B cell (primary cell): ENCODE data around the gene STX8. TPM values are rescaled to one million over a fixed set of nuclear protein-coding genes. Genes with fewer than 3 reads are reported as not detected.

Experiments used
- ATAC-seq: fragments of 200-7000 bp; cut with Tn5 transposase; one replicate; pipeline ENCODE4 v1.10.0; 2021; ENCODE audit warnings: low read depth, mild to moderate bottlenecking, moderate number of reproducible peaks, moderate library complexity
- CTCF ChIA-PET: fragments of 350-600 bp; sonication (Branson Sonifier 250); formaldehyde crosslinking; loops from one replicate; lab custom pipeline; 2021; ENCODE audit warnings: antibody characterized with exemption, inconsistent platforms; lab: Charles Lee
- POLR2A ChIA-PET: fragments of 350-600 bp; sonication (Branson Sonifier 250); formaldehyde crosslinking; loops from one replicate; lab custom pipeline; 2021; ENCODE audit warnings: antibody characterized with exemption; lab: Charles Lee
- DNase-seq: peaks from one replicate; pipeline ENCODE4 v3.0.0; 2013
- H2AFZ ChIP-seq: 2 replicates; pipeline ENCODE4 v1.6.1; 2012; ENCODE audit warnings: mild to moderate bottlenecking, low read depth, low read length; ENCODE audit not compliant: insufficient read depth, poor library complexity, severe bottlenecking
- H3K27ac ChIP-seq, 2 donors: 1 replicate in 1 of 2; 2 replicates in 1 of 2; pipeline ENCODE4 v1.5.1; 2012 to 2013; ENCODE audit warnings: low read length in 2 of 2, mild to moderate bottlenecking in 2 of 2, moderate library complexity in 1 of 2
- H3K27me3 ChIP-seq, 4 experiments: fragments of 200-600 bp in 1 of 4; sonication (generic) in 1 of 4; replicated peaks in 1 of 4; 1 replicate in 2 of 4; 2 replicates in 2 of 4; pipeline versions ENCODE4 v1.6.1 to v1.7.0; 2013 to 2016; ENCODE audit warnings: low read length in 3 of 4, mild to moderate bottlenecking in 2 of 4, mixed read lengths in 1 of 4, moderate library complexity in 1 of 4; ENCODE audit not compliant: insufficient read depth in 4 of 4, control insufficient read depth in 3 of 4; ENCODE audit errors: control extremely low read depth in 1 of 4
- H3K36me3 ChIP-seq, 2 experiments: replicated peaks in 1 of 2; 1 replicate in 1 of 2; 2 replicates in 1 of 2; pipeline versions ENCODE4 v1.6.1 to v1.7.1; 2013; ENCODE audit warnings: low read length in 1 of 2; ENCODE audit not compliant: insufficient read depth in 2 of 2, control insufficient read depth in 1 of 2; ENCODE audit errors: control extremely low read depth in 1 of 2, extremely low read depth in 1 of 2
- H3K4me1 ChIP-seq, 2 donors: fragments of 200-600 bp in 1 of 2; sonication (generic) in 1 of 2; 1 replicate in 1 of 2; 2 replicates in 1 of 2; pipeline versions ENCODE4 v1.5.1 to v1.6.1; 2013 to 2017; ENCODE audit warnings: low read length in 2 of 2; ENCODE audit not compliant: control insufficient read depth in 2 of 2, insufficient read depth in 2 of 2
- H3K4me2 ChIP-seq: replicated peaks from 2 replicates; pipeline ENCODE3; 2012; ENCODE audit warnings: mild to moderate bottlenecking, low read depth, low read length; ENCODE audit not compliant: poor library complexity, severe bottlenecking
- H3K4me3 ChIP-seq, 5 experiments: fragments of 200-600 bp in 1 of 5; sonication (generic) in 1 of 5; 1 replicate in 3 of 5; 2 replicates in 2 of 5; pipeline versions ENCODE4 v1.5.1 to v1.7.0; 2011 to 2016; ENCODE audit warnings: low read length in 4 of 5, mild to moderate bottlenecking in 4 of 5, low read depth in 2 of 5, control low read depth in 1 of 5, moderate library complexity in 1 of 5; ENCODE audit not compliant: insufficient read depth in 1 of 5; ENCODE audit errors: control extremely low read depth in 1 of 5, extremely low read depth in 1 of 5
- H3K79me2 ChIP-seq: fragments of 200-600 bp; sonication (generic); one replicate; pipeline ENCODE4 v1.6.0; 2016; ENCODE audit warnings: low read length; ENCODE audit not compliant: control insufficient read depth, insufficient read depth
- H3K9ac ChIP-seq: fragments of 200-600 bp; sonication (generic); 2 replicates; pipeline ENCODE4 v1.6.1; 2017; ENCODE audit warnings: mild to moderate bottlenecking, low read length, moderate library complexity
- H3K9me3 ChIP-seq, 3 donors: one replicate each; pipeline versions ENCODE4 v1.6.1 to v1.7.1; 2013; ENCODE audit warnings: low read length in 2 of 3; ENCODE audit not compliant: control insufficient read depth in 2 of 3, insufficient read depth in 1 of 3; ENCODE audit errors: control extremely low read depth in 1 of 3
- H4K20me1 ChIP-seq: 2 replicates; pipeline ENCODE4 v1.6.0; 2012; ENCODE audit warnings: mild to moderate bottlenecking, low read length; ENCODE audit not compliant: insufficient read depth, control insufficient read depth, poor library complexity, severe bottlenecking
- H3K27ac Mint-ChIP-seq: one replicate; pipeline ENCODE4 v1.8.0; 2021; ENCODE audit warnings: mixed read lengths
- H3K27me3 Mint-ChIP-seq: one replicate; pipeline ENCODE4 v1.8.0; 2021; ENCODE audit warnings: mixed read lengths
- H3K4me1 Mint-ChIP-seq: one replicate; pipeline ENCODE4 v1.8.0; 2021; ENCODE audit warnings: mixed read lengths
- H3K4me3 Mint-ChIP-seq: one replicate; pipeline ENCODE4 v1.8.0; 2021; ENCODE audit warnings: mixed read lengths
- H3K9me3 Mint-ChIP-seq: one replicate; pipeline ENCODE4 v1.8.0; 2022; ENCODE audit warnings: mixed read lengths; ENCODE audit not compliant: insufficient read depth
- EZH2 ChIP-seq: IDR thresholded peaks from 2 replicates; pipeline ENCODE4 v1.6.1; 2012; ENCODE audit warnings: borderline replicate concordance, low read depth, mild to moderate bottlenecking, moderate library complexity, low read length; ENCODE audit not compliant: insufficient read depth, poor library complexity, severe bottlenecking
- WGBS: methylation state at CpG from one replicate; pipeline ENCODE4 v1.1.5; 2013; ENCODE audit warnings: missing lambda C conversion rate; ENCODE audit not compliant: insufficient coverage; 5-methylcytosine and 5-hydroxymethylcytosine counted together
- intact Hi-C: fragments of 100-400 bp; cut with micrococcal nuclease; formaldehyde crosslinking; loops from one replicate; pipeline ENCODE4 v1.10.0; 2022
- polyA plus RNA-seq: library from polyadenylated mRNA; depleted of rRNA; stranded (reverse); fragments of >200 nt; gene quantifications from 2 replicates; pipeline ENCODE4 v1.2.3, GENCODE V29; 2012
- total RNA-seq, 2 donors: library from RNA; stranded (reverse); fragments of 120-200 nt in 1 of 2; gene quantifications; 1 replicate in 1 of 2; 2 replicates in 1 of 2; pipeline versions ENCODE4 v1.2.3 to v1.2.4, GENCODE V29; 2013 to 2022
- TF ChIP-seq, protein P1 (sequence below): fragments of 200-600 bp; IDR thresholded peaks from one replicate; pipeline ENCODE4 v1.8.0; 2022; ENCODE audit warnings: antibody characterized with exemption, mild to moderate bottlenecking

The STX8 gene
- total and polyA plus RNA-seq, 2 donors (not counting 1 experiment from before 2014, with no cell fraction given) = 35.8 to 61.5 TPM

DNA sequence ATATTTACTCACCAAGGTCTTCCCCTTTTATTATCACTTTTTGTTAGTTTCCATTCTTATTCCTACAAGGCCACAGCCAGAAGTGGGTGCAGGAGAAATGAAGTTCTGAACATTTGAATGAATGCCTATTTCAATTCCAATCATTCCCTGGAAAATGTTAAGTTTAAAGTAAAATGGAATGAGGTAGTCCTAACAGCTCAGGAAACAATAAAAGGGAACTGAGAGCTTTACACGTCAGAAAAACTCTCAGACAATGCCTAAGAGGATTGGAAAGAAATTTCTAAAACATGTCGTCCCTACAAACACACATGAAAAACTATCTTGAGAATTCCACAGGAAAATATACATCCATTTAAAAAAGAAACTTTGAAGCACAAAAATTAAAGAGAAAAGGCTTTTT, 238.8 kb downstream of the STX8 start:
- CTCF ChIA-PET = interaction anchor here (0.7 kb wide), 1 partner anchor 31 kb away, joined by 3 read pairs; no protein-coding TSS in a partner anchor
- no peak overlapping the region for H3K9ac ChIP-seq
- H3K4me3 ChIP-seq = no peak overlapping the region
- H3K79me2 ChIP-seq = no peaks in the 10 kb centered on the region
- ATAC-seq (no peak), DNase-seq (no peak)
- whole genome bisulfite sequencing = no CpG with 5 or more reads among the region's 2 CpGs
- no peak overlapping the region for H3K4me2 ChIP-seq
- H3K27ac ChIP-seq = no peak overlapping the region
- H3K27ac Mint-ChIP-seq = no peak overlapping the region
- H3K9me3 Mint-ChIP-seq = peaks cover 13% of the 10 kb centered on the region
- no peaks in the 10 kb centered on the region for H3K27me3 Mint-ChIP-seq
- POLR2A ChIA-PET = no interaction called here
- TF ChIP-seq, protein P1, sequence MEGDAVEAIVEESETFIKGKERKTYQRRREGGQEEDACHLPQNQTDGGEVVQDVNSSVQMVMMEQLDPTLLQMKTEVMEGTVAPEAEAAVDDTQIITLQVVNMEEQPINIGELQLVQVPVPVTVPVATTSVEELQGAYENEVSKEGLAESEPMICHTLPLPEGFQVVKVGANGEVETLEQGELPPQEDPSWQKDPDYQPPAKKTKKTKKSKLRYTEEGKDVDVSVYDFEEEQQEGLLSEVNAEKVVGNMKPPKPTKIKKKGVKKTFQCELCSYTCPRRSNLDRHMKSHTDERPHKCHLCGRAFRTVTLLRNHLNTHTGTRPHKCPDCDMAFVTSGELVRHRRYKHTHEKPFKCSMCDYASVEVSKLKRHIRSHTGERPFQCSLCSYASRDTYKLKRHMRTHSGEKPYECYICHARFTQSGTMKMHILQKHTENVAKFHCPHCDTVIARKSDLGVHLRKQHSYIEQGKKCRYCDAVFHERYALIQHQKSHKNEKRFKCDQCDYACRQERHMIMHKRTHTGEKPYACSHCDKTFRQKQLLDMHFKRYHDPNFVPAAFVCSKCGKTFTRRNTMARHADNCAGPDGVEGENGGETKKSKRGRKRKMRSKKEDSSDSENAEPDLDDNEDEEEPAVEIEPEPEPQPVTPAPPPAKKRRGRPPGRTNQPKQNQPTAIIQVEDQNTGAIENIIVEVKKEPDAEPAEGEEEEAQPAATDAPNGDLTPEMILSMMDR = no peak
- no peak for TF ChIP-seq EZH2
- no peak overlapping the region for H3K4me3 Mint-ChIP-seq
- H3K4me1 ChIP-seq = no peaks in the 10 kb centered on the region
- H3K27me3 ChIP-seq = no peaks in the 10 kb centered on the region
- no peaks in the 10 kb centered on the region for H4K20me1 ChIP-seq
- no peaks in the 10 kb centered on the region for H3K36me3 ChIP-seq
- H3K9me3 ChIP-seq = peaks cover 4 to 17% (median 14%) of the 10 kb centered on the region in 3 donors
- intact Hi-C loops = no loop called here
- peaks cover 3% of the 10 kb centered on the region for H3K4me1 Mint-ChIP-seq
- no peak overlapping the region for H2AFZ ChIP-seq

DNA sequence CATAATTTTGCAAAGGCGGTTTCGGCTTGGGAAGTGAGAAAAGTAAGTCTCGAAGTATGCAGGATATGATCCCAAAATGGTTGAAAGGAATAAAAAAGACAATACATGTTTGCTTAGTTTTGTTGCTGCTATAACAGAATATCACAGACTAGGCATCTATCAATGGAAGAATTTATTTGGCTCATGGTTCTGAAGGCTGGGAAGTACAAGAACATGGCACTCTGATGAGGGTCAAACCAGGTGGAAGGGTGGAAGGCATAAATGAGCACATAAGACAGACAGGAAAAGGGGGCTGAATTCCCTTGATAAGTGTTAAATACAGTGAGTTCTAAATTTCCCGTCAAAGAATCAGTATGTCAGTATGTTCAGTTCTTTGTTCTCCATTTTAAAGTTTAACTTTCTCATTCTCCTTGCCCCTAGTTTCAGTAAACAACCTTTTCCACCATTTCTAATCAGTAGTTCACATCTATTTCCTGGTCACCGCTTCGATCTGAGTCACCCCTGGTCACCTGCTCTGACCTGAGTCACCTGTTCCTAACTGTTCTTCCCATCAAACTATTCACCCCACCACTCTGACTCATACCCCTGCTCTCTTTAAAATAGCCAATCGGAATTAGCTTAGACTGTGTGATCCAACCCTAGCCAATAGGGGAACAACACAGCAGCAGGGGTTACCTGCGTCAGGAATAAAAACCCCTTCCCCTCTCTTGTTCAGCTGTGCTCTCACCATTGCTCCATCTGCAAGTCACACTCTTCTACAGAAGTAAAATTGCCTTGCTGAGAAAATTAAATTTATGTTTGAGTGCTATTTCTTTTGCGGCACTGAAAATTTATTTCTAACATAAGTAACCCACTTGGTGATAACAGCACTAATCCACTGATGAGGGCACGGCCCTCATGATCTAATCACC, 240.8 kb downstream of the STX8 start:
- Histone ChIP-seq H3K4me3 (no peak overlapping the region), H3K79me2 (no peaks in the 10 kb centered on the region), H2AFZ (no peak overlapping the region), H3K4me1 (no peaks in the 10 kb centered on the region), H3K36me3 (no peaks in the 10 kb centered on the region), H3K4me2 (no peak overlapping the region), H3K9ac (no peak overlapping the region), H3K27me3 (no peaks in the 10 kb centered on the region), H3K9me3 (peaks cover 4 to 17% (median 14%) of the 10 kb centered on the region in 3 donors), H3K27ac (no peak overlapping the region), H4K20me1 (no peaks in the 10 kb centered on the region)
- peaks cover 13% of the 10 kb centered on the region for H3K9me3 Mint-ChIP-seq
- H3K27me3 Mint-ChIP-seq = no peaks in the 10 kb centered on the region
- H3K27ac Mint-ChIP-seq = no peak overlapping the region
- intact Hi-C loops = no loop called here
- DNase-seq (no peak), ATAC-seq (no peak)
- peaks cover 3% of the 10 kb centered on the region for H3K4me1 Mint-ChIP-seq
- CTCF ChIA-PET = no interaction called here
- POLR2A ChIA-PET = no interaction called here
- WGBS = 77% methylated on average over 5 of the region's 10 CpGs
- no peak overlapping the region for H3K4me3 Mint-ChIP-seq
- TF ChIP-seq, protein P1 = no peak
- TF ChIP-seq EZH2 = no peak
